SK-N-SH (cell line): Measurements from ENCODE around the gene TAB2. TPM values are rescaled to one million over a fixed set of nuclear protein-coding genes. Genes with fewer than 3 reads are reported as not detected.

Experiments
- CTCF ChIA-PET: fragments of 300-600, 350-600 bp; formaldehyde crosslinking; extraction: SDS; loops from one replicate; lab custom pipeline; 2021; lab: Yijun Ruan, JAX
- POLR2A ChIA-PET: fragments of 350-600 bp; sonication (Branson Sonifier 250); formaldehyde crosslinking; extraction: SDS; loops from one replicate; lab custom pipeline; 2020; ENCODE audit warnings: antibody characterized with exemption, inconsistent platforms; lab: Yijun Ruan, JAX
- DNase-seq: peaks from one replicate; pipeline ENCODE4 v3.0.0; 2012
- H2AFZ ChIP-seq: fragments of 200-600 bp; sonication (generic); 2 replicates; pipeline ENCODE4 v1.8.1; 2016; ENCODE audit warnings: antibody characterized with exemption, mild to moderate bottlenecking, low read depth
- H3F3A ChIP-seq: fragments of 200-600 bp; sonication (generic); replicated peaks from 2 replicates; pipeline ENCODE3; 2016; ENCODE audit warnings: antibody characterized with exemption, mild to moderate bottlenecking; ENCODE audit not compliant: insufficient read depth
- H3K27ac ChIP-seq, 2 experiments: fragments of 200-500 bp in 1 of 2; fragments of 200-600 bp in 1 of 2; sonication (Bioruptor generic) in 1 of 2; sonication (generic), shearing (Covaris generic) in 1 of 2; 2 replicates each; pipeline versions ENCODE4 v1.5.1 to v1.6.1; 2014 to 2016; ENCODE audit warnings: low read depth in 2 of 2, inconsistent platforms in 1 of 2, low read length in 1 of 2, mild to moderate bottlenecking in 1 of 2, mixed read lengths in 1 of 2
- H3K27me3 ChIP-seq: fragments of 200-600 bp; sonication (generic), shearing (Covaris generic); 2 replicates; pipeline ENCODE4 v1.6.1; 2016; ENCODE audit warnings: mixed run types; ENCODE audit not compliant: insufficient read depth
- H3K36me3 ChIP-seq, 2 experiments: fragments of 200-500 bp in 1 of 2; fragments of 200-600 bp in 1 of 2; sonication (Bioruptor generic) in 1 of 2; sonication (generic) in 1 of 2; replicated peaks in 1 of 2; 2 replicates each; pipeline versions ENCODE3 to v1.5.1; 2014 to 2016; ENCODE audit warnings: low read length in 1 of 2, mild to moderate bottlenecking in 1 of 2; ENCODE audit not compliant: insufficient read depth in 2 of 2, control insufficient read depth in 1 of 2
- H3K4me1 ChIP-seq, 2 experiments: fragments of 200-500 bp in 1 of 2; fragments of 200-600 bp in 1 of 2; sonication (Bioruptor generic) in 1 of 2; sonication (generic), shearing (Covaris generic) in 1 of 2; 2 replicates each; pipeline versions ENCODE4 v1.5.1 to v1.6.1; 2014 to 2016; ENCODE audit warnings: low read depth in 1 of 2, low read length in 1 of 2, mixed run types in 1 of 2; ENCODE audit not compliant: insufficient read depth in 2 of 2, control insufficient read depth in 1 of 2
- H3K4me2 ChIP-seq: fragments of 200-600 bp; sonication (generic), shearing (Covaris generic); 2 replicates; pipeline ENCODE4 v1.6.1; 2017; ENCODE audit warnings: mixed run types
- H3K4me3 ChIP-seq, 2 experiments: fragments of 200-500 bp in 1 of 2; fragments of 200-600 bp in 1 of 2; sonication (Bioruptor generic) in 1 of 2; sonication (generic), shearing (Covaris generic) in 1 of 2; 2 replicates each; pipeline versions ENCODE4 v1.5.1 to v1.8.1; 2014 to 2016; ENCODE audit warnings: low read depth in 2 of 2, inconsistent platforms in 1 of 2, low read length in 1 of 2, mild to moderate bottlenecking in 1 of 2, mixed read lengths in 1 of 2, moderate library complexity in 1 of 2
- H3K79me2 ChIP-seq: fragments of 200-600 bp; sonication (generic); 2 replicates; pipeline ENCODE4 v1.8.1; 2017; ENCODE audit warnings: mild to moderate bottlenecking; ENCODE audit not compliant: insufficient read depth
- H3K9ac ChIP-seq: fragments of 200-600 bp; sonication (generic); 2 replicates; pipeline ENCODE4 v1.6.1; 2017; ENCODE audit warnings: mixed run types
- H3K9me2 ChIP-seq: fragments of 200-600 bp; sonication (generic); 2 replicates; pipeline ENCODE4 v1.6.1; 2017; ENCODE audit warnings: mixed run types
- H3K9me3 ChIP-seq: fragments of 200-600 bp; sonication (generic); 2 replicates; pipeline ENCODE4 v1.6.1; 2017; ENCODE audit warnings: mixed run types, mild to moderate bottlenecking, moderate library complexity
- H4K20me1 ChIP-seq: fragments of 200-600 bp; sonication (generic); 2 replicates; pipeline ENCODE4 v1.6.1; 2017; ENCODE audit warnings: mild to moderate bottlenecking, mixed run types; ENCODE audit not compliant: insufficient read depth
- CHD2 ChIP-seq: fragments of 150-350 bp; IDR thresholded peaks from 2 replicates; pipeline ENCODE4 v1.6.1; 2018; ENCODE audit warnings: low read length; ENCODE audit not compliant: partially characterized antibody
- GATA2 ChIP-seq: sonication (generic); formaldehyde crosslinking; IDR thresholded peaks from 2 replicates; pipeline ENCODE4 v1.5.0; 2020; ENCODE audit warnings: mild to moderate bottlenecking, missing genetic modification reagents
- IRF3 ChIP-seq: fragments of 150-350 bp; IDR thresholded peaks from 2 replicates; pipeline ENCODE4 v1.6.1; 2016; ENCODE audit warnings: mild to moderate bottlenecking, low read depth, low read length
- JUND ChIP-seq: IDR thresholded peaks from 2 replicates; pipeline ENCODE4 v1.4.0; 2012
- MEF2A ChIP-seq: IDR thresholded peaks from 2 replicates; pipeline ENCODE4 v1.4.0; 2012; ENCODE audit warnings: low read depth, borderline replicate concordance
- MXI1 ChIP-seq: IDR thresholded peaks from 2 replicates; pipeline ENCODE4 v1.6.1; 2012; ENCODE audit warnings: mild to moderate bottlenecking, low read depth, low read length, improper control_type of control experiment
- PBX3 ChIP-seq: IDR thresholded peaks from 2 replicates; pipeline ENCODE4; 2012
- POLR2AphosphoS5 ChIP-seq: IDR thresholded peaks from 2 replicates; pipeline ENCODE4 v1.6.1; 2012; ENCODE audit warnings: low read depth, low read length
- RCOR1 ChIP-seq: fragments of 150-350 bp; IDR thresholded peaks from 2 replicates; pipeline ENCODE4 v1.6.1; 2017; ENCODE audit warnings: antibody characterized with exemption, low read length
- REST ChIP-seq: IDR thresholded peaks from 2 replicates; pipeline ENCODE4 v1.6.1; 2012; ENCODE audit warnings: mild to moderate bottlenecking, low read depth, low read length, moderate library complexity
- TCF12 ChIP-seq: IDR thresholded peaks from 2 replicates; pipeline ENCODE4 v1.4.0; 2012
- YY1 ChIP-seq: IDR thresholded peaks from 2 replicates; pipeline ENCODE4 v1.4.0; 2012; ENCODE audit warnings: low read depth, mild to moderate bottlenecking
- WGBS: methylation state at CpG from one replicate; pipeline ENCODE4 v1.1.6; 2017; ENCODE audit warnings: low lambda C conversion rate; 5-methylcytosine and 5-hydroxymethylcytosine counted together
- polyA plus RNA-seq, 3 experiments: library from polyadenylated mRNA; depleted of rRNA; stranded (reverse); fragments of >200 nt; gene quantifications; 2 replicates each; pipeline ENCODE4 v1.2.3, GENCODE V29; 2012

TAB2 gene
- polyA plus RNA-seq, 1 of the 3 experiments (the other 2 are of a cell fraction) = 24.4 TPM

- WGBS = 82% methylated on average over 5 of the region's 5 CpGs
- H3K36me3 ChIP-seq = no peaks in the 10 kb centered on the region
- H3K79me2 ChIP-seq = no peaks in the 10 kb centered on the region
- H3K4me2 ChIP-seq = no peak overlapping the region
- no peak overlapping the region for H3K27ac ChIP-seq
- no peak overlapping the region for H3K4me3 ChIP-seq
- no peaks in the 10 kb centered on the region for H3K9me2 ChIP-seq
- ChIA-PET POLR2A (no interaction called here), CTCF (interaction anchor here (1.2 to 2.3 kb wide), 3 partner anchors 13 to 418 kb away, joined by 4 to 15 read pairs (median 4); no protein-coding TSS in a partner anchor)
- H3K4me1 ChIP-seq = peaks cover 0 to 5% of the 10 kb centered on the region in 2 experiments; a peak in 1 of 4 replicates
- H3K27me3 ChIP-seq = no peaks in the 10 kb centered on the region
- TF ChIP-seq JUND = no peak
- no peak for TF ChIP-seq YY1
- no peak for TF ChIP-seq MEF2A
- TF ChIP-seq REST = no peak
- TF ChIP-seq GATA2 (CRISPR knock-in tag) = no peak
- no peak for TF ChIP-seq CHD2
- no peak for TF ChIP-seq PBX3
- no peak overlapping the region for H2AFZ ChIP-seq
- H3K9ac ChIP-seq = no peak overlapping the region
- H4K20me1 ChIP-seq = no peaks in the 10 kb centered on the region
- no peaks in the 10 kb centered on the region for H3K9me3 ChIP-seq
- no peak for DNase-seq
- H3F3A ChIP-seq = no peaks in the 10 kb centered on the region
Observed at GRCh38 chr6:149446791-149447376, 129.4 kb downstream of the TAB2 start.

GRCh38 chr6:149448821-149449453 lies 131.4 kb downstream of the TAB2 start:
- WGBS = 67% methylated on average over 1 of the region's 5 CpGs
- Histone ChIP-seq H3K4me3 (no peak overlapping the region), H3K27me3 (no peaks in the 10 kb centered on the region), H3K4me1 (peaks cover 3 to 7% of the 10 kb centered on the region in 2 experiments; a peak in 2 of 4 replicates), H3F3A (peaks cover 4% of the 10 kb centered on the region), H3K36me3 (no peaks in the 10 kb centered on the region), H3K9me3 (no peaks in the 10 kb centered on the region), H3K9ac (no peak overlapping the region), H2AFZ (no peak overlapping the region), H3K9me2 (no peaks in the 10 kb centered on the region), H3K4me2 (no peak overlapping the region), H4K20me1 (no peaks in the 10 kb centered on the region), H3K79me2 (no peaks in the 10 kb centered on the region), H3K27ac (no peak overlapping the region)
- POLR2A ChIA-PET = no interaction called here
- no peak for DNase-seq
- TF ChIP-seq MXI1 = no peak
- no peak for TF ChIP-seq IRF3
- TF ChIP-seq PBX3 = no peak
- no peak for TF ChIP-seq YY1
- TF ChIP-seq GATA2 (CRISPR knock-in tag) = no peak
- TF ChIP-seq POLR2AphosphoS5 = no peak
- TF ChIP-seq RCOR1 = no peak
- no peak for TF ChIP-seq TCF12
- CTCF ChIA-PET = interaction anchor here (1.0 to 2.4 kb wide), 2 partner anchors 17 to 69 kb away, joined by 3 to 8 read pairs; no protein-coding TSS in a partner anchor
